Measurements from ENCODE around the gene CWF19L2. TPM values are rescaled to one million over a fixed set of nuclear protein-coding genes. Genes with fewer than 3 reads are reported as not detected.
"Not testable (repeated sequence)": the region's sequence is repeated elsewhere in the genome, so short reads cannot be mapped to it uniquely, and the experiment has no call there.

The CWF19L2 gene
- polyA plus RNA-seq (ENCODE audit: insufficient read length) = 22.5 TPM
- long read RNA-seq, donor 1, partial matches to known transcripts = 0 of 1 reads
- long read RNA-seq, donor 1, other reads (novel, unspliced or antisense) = 0 of 1 reads
- long read RNA-seq, donor 2, partial matches to known transcripts = 7 of 9 reads
- long read RNA-seq, donor 2, other reads (novel, unspliced or antisense) = 0 of 9 reads
- long read RNA-seq, donor 3, partial matches to known transcripts = 5 of 6 reads
- long read RNA-seq, donor 3, other reads (novel, unspliced or antisense) = 0 of 6 reads
- long read RNA-seq, donor 4 = 0 reads
- long read RNA-seq, donor 5, partial matches to known transcripts = 0 of 2 reads
- long read RNA-seq, donor 5, other reads (novel, unspliced or antisense) = 0 of 2 reads
- long read RNA-seq, donor 6, partial matches to known transcripts = 0 of 1 reads
- long read RNA-seq, donor 6, other reads (novel, unspliced or antisense) = 0 of 1 reads
- long read RNA-seq, donor 7, partial matches to known transcripts = 14 of 14 reads
- long read RNA-seq, donor 7, other reads (novel, unspliced or antisense) = 0 of 14 reads
- long read RNA-seq, donor 8, partial matches to known transcripts = 0 of 2 reads
- long read RNA-seq, donor 8, other reads (novel, unspliced or antisense) = 0 of 2 reads

DNA sequence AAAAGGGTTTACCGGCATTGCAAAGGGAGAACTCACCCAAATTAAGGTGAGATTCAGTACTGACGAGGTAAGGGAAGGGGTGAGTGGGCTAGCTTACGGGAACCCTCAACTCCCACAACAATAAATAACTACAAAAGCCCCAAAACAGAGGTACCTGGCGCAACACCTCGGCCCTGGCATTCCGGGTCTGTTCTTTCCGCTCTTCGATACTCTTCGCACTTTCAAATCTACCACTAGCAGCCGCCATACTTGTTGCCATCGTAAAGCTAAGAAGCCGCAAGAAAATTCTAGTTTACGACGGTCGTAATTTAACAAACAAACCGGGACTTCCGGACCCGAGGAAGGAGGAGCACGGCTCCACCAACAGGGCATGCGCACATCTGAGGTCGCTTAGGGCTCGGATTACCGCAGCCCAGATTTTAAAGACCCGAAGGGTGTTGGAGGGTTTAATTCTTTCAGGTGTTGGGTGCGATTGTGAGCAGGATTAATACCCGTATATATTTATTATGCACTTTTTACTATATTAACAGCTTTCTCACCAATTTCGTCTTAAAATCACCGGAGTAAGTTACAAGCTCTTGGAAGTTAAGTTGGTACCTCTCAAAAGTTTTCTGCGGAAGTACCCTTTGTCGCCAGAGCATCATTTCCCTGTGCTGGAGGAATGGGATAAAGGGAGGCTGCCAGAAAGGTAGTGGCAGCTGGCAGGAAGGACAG, at the start of gene CWF19L2:
Gene CWF19L2, minus strand, starts transcription at position 268 of the 714 bp plus-strand sequence. Its CDS starts 9 bp downstream, at position 259.
- peak; percentile 94 for DNase-seq

GRCh38 chr11:107505647-107506225, 48.1 kb upstream of the CWF19L2 start:
- DNase-seq = peak; percentile 18

DNA sequence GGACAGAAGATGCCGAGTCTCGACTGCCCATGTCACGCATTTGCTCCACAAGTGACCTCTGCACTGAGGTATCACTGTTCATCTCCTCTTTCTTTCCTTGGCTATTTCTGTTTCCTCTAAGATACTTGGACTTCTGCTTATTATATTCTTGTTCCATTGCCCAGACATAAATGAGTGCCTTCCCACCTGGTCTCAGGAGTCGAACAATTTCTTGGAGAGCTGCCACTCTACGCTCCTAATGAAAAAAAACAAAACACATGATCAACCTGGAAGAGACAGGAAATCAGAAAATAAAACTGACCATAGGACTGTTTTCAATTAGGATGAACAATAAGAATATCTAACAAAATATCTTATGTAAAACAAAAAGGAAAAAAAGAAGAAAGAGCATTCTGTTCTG, 47.4 kb upstream of the CWF19L2 start:
- DNase-seq = peak; percentile 1

DNA sequence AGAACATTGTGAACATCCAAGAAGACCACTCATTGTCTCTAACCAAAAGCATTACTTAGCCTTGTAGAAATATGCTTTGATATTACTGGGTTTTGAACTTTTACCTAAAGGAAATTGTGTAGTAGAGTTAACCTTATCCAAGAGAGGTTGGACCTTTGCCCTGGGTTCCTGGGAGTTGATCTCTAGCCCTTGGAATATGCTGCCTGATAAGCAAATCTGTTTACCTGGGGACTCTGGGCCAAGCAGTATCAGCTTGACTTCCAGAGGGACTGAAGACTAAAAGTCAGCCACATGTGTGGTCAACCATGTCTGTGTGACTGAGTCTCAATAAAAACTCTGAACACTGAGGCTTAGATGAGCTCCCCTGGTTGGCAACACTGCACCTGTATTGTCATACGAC, 44.1 kb upstream of the CWF19L2 start:
- DNase-seq = no peak

- not testable (repeated sequence) for DNase-seq
Measured at GRCh38 chr11:107497371-107497770, 39.7 kb upstream of the CWF19L2 start.

DNA sequence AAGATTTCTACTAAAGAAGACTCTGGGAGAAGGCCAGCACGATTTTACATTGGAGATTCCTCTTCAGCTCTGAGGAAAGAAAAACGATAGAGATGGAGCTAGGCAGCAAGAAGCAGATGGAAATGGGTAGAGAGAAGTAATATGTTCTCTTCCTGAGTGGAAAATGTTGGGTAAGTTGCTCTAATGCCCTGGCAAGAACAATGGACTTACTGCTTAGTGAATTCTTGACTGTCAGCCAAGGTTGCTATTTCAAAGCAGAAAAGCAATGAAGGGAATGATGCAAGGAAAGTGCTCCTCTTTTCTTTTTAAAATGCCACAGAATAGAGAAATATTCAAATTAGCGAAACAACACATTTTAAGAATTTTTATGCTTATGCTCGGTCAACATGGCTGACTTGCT, 38.4 kb upstream of the CWF19L2 start:
- DNase-seq = no peak

DNA sequence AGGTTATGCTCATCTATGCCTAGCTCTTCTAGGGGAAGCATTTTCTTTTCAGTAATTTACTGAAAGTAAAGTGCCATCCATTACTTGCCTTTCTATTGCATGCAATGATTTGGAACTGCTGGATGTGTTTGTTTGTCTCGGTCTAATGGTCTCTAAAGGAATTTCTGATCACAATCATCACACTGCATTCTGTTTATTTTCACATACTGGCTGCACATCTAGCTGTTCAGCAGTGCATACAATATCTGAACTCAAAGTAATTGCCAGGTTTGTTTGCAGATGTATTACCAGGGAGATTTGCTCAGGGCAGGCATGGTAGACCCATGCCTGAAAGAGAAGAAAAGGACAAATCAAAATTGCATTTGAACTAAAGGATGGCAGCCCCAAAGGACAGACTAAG, 36.4 kb upstream of the CWF19L2 start:
- no peak for DNase-seq

- no peak for DNase-seq
Measured at GRCh38 chr11:107493117-107493516, 35.5 kb upstream of the CWF19L2 start.

DNA sequence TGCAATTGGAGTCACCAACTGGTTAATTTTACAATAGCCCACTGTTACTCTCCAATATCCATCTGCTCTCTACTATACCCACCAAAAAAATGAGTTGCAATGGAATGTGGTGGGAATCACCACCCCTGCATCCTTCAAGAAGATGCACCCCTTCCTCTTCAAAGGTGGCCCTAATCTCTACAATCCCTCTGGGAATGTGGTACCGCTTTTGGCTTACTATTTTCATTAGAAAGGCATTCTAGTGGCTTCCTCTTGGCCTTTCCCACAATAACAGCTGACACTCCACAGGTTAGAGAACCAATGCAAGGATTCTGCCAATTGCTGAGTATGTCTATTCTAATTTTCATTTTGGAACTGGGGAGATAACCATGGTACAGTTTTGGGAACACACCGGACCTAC, 33.2 kb upstream of the CWF19L2 start:
- DNase-seq = no peak

DNA sequence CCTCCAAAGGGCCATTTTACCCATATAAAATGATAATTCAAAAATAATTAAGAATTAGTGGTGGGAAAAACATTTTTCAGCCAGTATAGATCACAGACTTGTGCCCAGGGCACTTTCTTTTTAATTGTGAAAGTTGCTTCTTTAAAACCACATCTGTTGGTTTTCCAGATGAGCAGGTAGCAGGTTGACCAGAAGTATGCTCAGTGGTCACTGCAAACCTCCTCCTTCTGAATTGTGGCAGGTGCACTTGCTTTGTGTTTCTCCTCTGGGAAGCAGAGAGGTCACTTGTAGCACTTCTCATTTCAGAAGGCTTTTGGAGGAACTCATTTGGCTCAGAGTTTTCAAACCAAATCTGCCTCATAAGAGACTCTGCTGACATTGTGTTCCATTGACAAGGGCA, 24.6 kb upstream of the CWF19L2 start:
- no peak for DNase-seq

GRCh38 chr11:107478922-107479321, 21.3 kb upstream of the CWF19L2 start:
- no peak for DNase-seq

GRCh38 chr11:107477820-107478219, 20.2 kb upstream of the CWF19L2 start:
- no peak for DNase-seq

DNA sequence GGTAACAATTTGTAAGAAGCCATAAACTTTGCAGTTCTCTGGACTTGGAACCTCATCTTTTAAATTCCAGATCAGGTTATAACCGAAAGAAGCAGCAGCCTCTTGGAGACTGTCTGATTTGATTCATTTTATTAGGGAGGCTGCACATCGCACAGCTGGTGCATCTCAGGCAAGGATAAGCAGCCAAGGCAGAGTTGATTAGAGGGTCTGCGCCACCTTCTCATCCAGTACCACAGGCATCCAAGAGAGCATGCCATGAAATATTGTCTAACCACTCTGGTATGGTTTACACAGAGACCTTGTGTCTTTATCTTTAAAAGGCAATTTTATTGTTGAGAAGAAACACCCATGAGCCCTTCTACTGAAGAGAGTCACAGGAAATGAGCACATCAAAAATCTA, 16.2 kb upstream of the CWF19L2 start:
- DNase-seq = peak; percentile 26

DNA sequence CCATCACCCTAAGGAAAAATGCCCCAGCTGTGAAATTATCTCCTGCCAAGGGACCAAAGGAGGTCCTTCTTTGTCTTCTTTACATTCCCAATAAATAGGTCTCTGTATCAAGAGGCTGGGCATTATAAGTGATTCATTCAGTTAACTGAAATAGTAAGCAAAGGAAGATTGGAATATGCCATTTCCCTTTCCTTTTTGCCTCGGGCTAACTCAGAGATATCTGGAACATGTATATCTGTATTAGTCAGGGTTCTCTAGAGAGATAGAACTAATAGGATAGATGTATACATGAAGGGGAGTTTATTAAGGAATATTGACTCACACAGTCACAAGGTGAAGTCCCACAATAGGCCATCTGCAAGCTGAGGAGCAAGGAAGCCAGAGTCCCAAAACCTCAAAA, 15.3 kb upstream of the CWF19L2 start:
- DNase-seq = no peak

- DNase-seq = no peak
Measured at GRCh38 chr11:107468596-107468995, 11.0 kb upstream of the CWF19L2 start.

GRCh38 chr11:107467696-107468095, 10.1 kb upstream of the CWF19L2 start:
- DNase-seq = peak; percentile 38

GRCh38 chr11:107466275-107466866, 8.7 kb upstream of the CWF19L2 start:
- DNase-seq = not testable (repeated sequence)

GRCh38 chr11:107457205-107457557, 444 bp downstream of the CWF19L2 start:
- peak; percentile 11 for DNase-seq

- DNase-seq = no peak
Measured at GRCh38 chr11:107453594-107454286, 3.9 kb downstream of the CWF19L2 start.

GRCh38 chr11:107446822-107447431, 10.7 kb downstream of the CWF19L2 start:
- no peak for DNase-seq

GRCh38 chr11:107442715-107443215, 14.9 kb downstream of the CWF19L2 start:
- no peak for DNase-seq
